Measurements from ENCODE around the gene RTN4RL1.
"Not testable (repeated sequence)": the region's sequence is repeated elsewhere in the genome, so short reads cannot be mapped to it uniquely, and the experiment has no call there.

RTN4RL1 gene

DNA sequence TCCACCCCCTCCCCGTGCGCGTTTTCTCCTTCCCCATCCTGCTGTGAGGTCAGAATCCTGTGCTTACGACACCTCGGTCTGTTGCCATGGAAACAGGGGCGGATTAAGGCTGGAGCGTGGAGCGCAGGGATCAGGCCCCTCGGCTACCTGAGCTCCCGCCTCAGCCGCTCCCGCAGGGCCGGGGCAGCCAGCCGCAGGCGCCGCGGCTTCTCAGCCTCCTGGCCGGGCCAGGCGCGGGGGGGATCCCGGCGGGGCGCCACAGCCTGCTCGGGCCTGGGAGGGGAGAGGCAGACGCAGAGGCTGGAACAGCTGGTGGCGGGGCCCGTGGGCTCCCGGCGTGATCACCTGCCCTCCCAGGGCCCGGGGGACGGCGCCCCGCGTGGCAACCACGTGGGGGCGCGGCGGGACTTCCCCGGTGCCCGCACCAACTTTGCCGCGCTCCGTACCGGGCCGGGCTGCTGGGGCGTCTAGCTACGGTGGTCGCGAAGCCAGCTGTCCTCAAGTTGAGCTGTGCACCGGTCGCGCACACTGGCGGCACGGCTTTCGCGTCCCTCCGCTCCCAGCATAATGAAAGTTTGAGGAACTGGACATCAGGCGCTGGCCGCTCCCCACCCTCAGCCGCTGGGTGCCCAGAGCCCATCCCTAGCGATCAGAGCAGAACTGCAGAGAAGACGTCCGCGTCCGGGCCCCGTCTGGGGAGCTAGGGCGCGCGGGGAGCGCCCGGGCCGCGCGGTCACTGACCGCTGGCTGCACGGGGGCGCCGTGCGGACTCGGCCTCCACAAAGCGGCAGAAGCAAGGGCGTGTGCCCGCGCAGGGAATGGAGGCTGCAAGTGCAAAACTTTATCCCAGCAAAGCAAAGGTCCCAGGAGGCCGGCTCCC is 1.2 kb downstream of the RTN4RL1 start:
- peak; percentile 24 for DNase-seq

- no peak for DNase-seq
Observed at GRCh38 chr17:2023256-2023655, 1.9 kb downstream of the RTN4RL1 start.

GRCh38 chr17:2022647-2023240 is 2.4 kb downstream of the RTN4RL1 start:
- no peak for DNase-seq

GRCh38 chr17:2020721-2021120 is 4.4 kb downstream of the RTN4RL1 start:
- no peak for DNase-seq

- no peak for DNase-seq
Observed at GRCh38 chr17:2019723-2020122, 5.4 kb downstream of the RTN4RL1 start.

DNA sequence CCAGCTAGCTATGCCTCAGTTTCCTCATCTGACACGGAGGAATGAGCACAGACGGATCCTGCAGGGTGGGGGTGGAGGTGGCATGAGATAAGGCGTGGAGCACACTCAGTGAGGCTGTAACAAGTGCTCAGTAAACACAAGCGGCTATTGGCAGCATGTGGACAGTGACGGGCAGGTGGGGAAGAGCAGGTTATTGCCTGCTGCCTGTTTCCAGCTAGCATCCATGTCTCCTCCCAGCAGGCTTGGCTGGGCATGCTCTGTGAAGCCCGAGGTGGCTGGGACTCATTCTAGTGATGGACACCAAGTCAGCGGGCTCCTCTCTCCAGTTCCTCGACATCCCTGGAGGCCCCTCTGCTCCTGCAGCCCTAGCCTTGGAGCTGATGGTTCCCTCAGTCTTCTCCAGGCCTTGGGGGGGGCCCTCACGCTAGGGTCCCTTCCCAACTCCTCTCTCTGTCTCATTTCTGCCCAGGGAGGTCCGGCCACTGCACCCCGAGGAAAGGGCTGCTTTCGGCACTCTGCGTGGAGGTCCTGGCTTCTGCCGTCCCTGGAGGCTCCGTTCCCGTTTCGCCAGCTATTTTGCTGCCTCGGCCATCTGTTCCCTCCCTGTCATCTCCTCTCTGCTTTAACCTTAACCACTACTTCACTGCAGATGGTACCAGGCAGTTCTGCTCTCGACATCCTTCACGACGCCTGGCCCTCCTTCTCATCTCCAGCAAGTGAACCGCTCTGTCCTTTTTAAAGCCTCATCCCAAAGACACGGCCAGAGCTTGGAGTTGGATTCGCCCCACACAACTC is 6.2 kb downstream of the RTN4RL1 start:
- no peak for DNase-seq

- no peak for DNase-seq
Observed at GRCh38 chr17:2017274-2017941, 7.7 kb downstream of the RTN4RL1 start.

DNA sequence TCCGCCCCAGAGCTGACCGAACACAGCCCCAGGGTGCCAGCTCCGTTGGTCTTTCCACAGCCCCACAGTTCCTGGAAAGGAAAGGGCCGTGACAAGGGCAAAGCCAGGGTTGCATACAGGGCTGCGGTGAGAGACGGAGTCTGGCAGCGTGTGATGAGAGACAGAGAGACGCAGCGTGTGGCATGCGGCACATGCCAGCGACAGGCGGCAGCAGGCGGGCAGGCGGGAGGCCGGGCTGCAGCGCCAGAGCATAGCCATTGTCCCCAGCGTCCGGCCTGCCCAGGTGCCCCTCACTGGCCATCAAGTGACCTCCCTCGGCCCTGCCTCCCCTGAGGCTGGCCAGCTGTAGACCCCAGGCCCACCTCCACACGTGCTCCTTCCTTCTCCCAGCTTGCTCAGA is 8.6 kb downstream of the RTN4RL1 start:
- no peak for DNase-seq

DNA sequence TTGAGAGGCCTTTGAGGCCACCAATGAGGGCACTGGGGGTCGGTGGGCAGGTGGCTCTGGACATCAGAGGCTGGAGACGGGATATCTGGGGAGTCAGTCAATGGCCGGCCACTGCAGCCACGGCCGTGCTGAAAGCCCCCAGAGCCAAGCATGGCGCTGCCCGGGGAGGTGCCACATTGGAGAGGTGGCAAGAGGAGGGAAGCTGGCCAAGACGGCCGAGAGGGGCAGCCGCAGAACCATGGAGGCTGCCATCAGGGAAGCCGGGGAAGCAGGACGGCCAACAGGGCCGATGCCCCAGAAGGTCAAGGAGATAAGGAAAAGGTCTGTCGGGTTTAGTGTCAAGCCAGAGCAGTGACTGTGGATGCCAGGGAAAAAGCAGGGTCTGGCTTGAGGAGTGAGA is 9.8 kb downstream of the RTN4RL1 start:
- no peak for DNase-seq

DNA sequence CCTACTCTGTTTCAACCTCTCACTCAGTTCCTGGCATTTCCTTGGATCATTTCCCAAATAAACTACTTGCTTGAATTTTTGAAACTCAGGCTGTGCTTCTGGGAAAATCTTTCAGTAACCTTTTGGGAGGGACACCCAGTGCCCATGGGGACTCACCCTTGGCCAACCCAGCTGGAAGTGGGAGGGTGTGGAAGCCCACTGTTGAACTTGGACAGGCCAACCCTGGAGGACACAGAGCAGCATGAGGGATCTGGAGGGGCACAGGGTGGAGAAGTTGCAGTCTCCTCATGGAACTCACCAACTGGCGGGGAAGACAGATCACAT is 11.2 kb downstream of the RTN4RL1 start:
- DNase-seq, result no peak

DNA sequence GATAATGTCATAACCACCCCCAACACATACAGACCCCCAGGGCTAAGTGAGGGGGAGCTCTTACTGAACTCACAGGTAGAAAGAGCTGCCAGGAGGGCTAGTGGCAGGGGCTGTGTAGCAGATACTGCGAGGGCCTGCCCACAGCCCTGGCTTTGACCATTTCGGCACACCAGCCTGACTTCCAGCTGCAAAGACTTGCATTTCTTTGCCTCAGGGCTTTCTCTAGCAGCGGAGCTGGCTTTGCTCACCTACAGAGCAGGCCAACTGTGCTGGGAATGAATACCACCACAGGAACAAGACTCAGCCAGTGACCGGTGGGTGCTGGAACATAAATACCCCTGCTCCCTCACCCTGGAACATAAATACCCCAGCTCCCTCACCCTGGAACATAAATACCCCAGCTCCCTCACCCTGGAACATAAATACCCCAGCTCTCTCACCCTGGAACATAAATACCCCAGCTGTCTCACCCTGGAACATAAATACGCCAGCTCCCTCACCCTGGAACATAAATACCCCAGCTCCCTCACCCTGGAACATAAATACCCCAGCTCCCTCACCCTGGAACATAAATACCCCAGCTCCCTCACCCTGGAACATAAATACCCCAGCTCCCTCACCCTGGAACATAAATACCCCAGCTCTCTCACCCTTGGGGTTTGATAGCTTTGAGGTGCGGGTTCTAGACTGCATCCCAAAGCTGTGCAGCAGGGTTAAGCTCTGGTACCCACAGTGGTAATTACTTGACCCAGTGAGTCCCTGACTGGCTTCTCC is 11.7 kb downstream of the RTN4RL1 start:
- not testable (repeated sequence) for DNase-seq

DNA sequence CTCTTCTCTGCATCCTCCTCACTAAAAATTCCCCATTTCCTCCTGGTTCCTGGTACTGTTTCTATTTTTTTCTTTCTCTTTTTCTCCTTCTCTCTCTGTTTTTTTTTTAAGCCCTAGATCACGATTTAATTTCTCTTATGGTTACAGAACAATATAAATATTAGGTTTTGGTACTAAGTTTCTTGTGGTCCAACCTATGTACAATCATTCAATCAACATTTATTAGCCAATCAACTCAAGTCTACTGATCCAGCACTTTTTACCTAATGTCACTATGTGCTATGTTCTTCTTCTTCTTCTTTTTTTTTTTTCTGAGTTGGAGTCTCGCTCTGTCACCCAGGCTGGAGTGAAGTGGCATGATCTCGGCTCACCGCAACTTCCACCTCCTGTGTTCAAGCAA is 12.6 kb downstream of the RTN4RL1 start:
- DNase-seq, result no peak

- DNase-seq, result no peak
Observed at GRCh38 chr17:2011411-2012371, 13.4 kb downstream of the RTN4RL1 start.

DNA sequence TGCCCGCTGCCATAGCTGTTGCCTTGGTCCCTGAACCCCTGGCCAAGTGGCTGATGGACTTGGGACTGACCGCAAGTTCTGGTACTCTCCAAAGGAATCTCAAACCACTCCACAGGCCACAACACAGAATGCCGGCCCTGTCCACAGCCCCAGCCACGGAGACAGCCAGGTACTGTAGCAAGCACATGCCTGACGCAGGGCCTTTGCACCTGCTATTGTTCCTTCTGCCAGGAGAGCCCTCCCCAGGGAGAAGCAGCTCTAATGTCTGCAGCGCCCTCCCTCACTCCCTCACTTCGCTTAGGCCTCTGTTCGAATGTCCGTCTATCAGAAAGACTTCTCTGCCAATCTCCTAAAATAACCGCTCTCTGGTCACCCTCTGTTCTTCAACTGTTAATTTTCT is 15.4 kb downstream of the RTN4RL1 start:
- DNase-seq, result no peak

- no peak for DNase-seq
Observed at GRCh38 chr17:2008332-2009126, 16.6 kb downstream of the RTN4RL1 start.

GRCh38 chr17:2004435-2004952 is 20.6 kb downstream of the RTN4RL1 start:
- no peak for DNase-seq

DNA sequence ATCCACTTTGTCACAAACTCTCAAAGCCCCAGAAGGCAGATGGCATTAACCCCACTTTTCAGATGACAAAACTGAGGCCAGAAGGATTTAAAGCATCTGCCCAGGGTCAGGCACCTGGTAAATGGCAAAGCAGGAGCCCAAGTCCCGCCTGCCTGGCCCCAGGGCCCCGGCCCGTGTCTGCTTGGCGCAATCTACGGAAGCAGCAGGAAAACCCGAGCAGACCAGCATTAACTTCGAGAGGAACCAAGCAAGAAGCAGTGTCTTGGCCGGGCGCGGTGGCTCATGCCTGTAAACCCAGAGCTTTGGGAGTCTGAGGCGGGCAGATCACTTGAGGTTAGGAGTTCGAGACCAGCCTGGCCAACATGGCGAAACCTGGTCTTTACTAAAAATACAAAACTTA is 21.6 kb downstream of the RTN4RL1 start:
- DNase-seq, result no peak

- DNase-seq, result no peak
Observed at GRCh38 chr17:2002767-2003329, 22.3 kb downstream of the RTN4RL1 start.

DNA sequence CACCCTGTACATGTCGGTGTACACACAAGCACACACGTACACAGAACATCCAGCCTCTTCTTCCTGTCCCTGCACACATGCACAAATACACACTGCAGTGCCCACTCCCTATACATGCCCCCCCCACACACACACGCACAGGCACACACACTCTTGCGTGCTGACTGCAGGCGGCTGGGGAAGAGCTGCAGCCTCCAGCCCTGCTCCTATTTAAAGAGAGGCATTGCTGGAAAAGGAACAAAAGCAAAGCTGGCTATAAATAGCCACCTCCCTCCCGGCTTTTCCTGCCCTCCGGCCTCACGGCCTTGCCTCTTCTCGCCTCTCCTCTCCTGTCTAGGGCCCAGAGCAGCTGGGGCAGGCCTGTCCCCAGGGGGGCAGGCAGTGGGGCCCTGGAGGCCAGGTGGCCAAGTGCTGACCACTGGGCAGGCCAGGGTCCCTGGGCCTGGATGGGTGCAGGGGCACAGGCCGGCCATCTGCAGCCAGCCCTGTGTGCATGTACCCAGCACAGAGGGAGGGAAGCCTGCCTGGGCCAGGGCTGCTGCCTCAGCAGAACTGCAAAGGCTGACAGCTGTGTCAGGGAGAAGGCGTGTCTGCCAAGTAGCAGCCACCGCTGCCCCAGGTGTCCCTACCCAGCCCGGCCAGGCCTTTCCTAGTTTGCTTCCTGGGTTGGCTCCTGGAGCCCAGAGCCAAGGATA is 25.4 kb downstream of the RTN4RL1 start:
- no peak for DNase-seq
